Hematopoietic multipotent progenitor cell treated with erythropoietin and hydrocortisone succinate and interleukin-3 and kit ligand, for 15 days (in vitro differentiated cells): ENCODE data around the gene B3GAT1.

Experiments used
- DNase-seq: peaks from one replicate; pipeline ENCODE4 v3.0.0-alpha.2; 2015; ENCODE audit warnings: low spot score

The B3GAT1 gene

GRCh38 chr11:134409552-134410429 is 2.3 kb downstream of the B3GAT1 start:
- DNase-seq = no peak

DNA sequence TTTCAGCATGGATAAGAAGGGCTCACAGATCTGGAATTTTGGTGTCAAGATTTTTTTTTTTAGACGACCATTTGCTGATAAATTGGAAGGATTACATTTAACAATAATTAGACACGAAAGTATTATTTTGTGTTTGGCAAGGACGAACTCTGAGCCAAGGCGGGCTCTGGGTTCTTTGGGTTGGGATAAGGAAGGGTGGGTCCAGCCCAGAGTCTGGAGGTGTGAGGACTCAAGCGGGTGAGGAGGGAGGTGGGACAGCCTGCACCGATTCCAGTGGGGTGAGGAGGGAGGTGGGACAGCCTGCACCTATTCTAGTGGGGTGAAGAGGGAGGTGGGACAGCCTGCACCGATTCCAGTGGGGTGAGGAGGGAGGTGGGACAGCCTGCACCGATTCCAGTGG is 4.1 kb downstream of the B3GAT1 start:
- DNase-seq = no peak

- no peak for DNase-seq
Measured at GRCh38 chr11:134407321-134407828, 4.7 kb downstream of the B3GAT1 start.

GRCh38 chr11:134406264-134407185 is 5.5 kb downstream of the B3GAT1 start:
- DNase-seq = no peak

GRCh38 chr11:134405841-134406240 is 6.2 kb downstream of the B3GAT1 start:
- DNase-seq = no peak

DNA sequence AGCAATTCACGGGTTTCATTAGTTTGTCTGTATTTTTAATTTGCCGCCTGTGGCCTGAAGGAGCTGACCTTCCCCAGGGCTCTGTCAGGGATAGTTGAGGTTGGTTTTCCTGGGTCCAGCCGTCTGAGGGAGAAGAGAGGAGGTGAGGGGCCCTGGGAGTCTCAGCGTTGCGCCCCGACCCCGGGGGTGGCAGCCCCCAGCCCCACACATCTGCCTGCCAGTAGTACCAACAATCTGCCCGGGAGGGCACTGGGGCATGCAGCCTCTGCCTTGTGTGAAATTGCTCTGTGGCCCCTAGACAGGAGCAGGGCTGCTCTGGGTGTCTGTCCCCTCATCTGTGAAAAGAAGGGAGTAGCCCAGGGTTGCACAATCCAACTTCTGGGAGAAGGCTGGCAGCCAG is 6.6 kb downstream of the B3GAT1 start:
- DNase-seq = no peak

DNA sequence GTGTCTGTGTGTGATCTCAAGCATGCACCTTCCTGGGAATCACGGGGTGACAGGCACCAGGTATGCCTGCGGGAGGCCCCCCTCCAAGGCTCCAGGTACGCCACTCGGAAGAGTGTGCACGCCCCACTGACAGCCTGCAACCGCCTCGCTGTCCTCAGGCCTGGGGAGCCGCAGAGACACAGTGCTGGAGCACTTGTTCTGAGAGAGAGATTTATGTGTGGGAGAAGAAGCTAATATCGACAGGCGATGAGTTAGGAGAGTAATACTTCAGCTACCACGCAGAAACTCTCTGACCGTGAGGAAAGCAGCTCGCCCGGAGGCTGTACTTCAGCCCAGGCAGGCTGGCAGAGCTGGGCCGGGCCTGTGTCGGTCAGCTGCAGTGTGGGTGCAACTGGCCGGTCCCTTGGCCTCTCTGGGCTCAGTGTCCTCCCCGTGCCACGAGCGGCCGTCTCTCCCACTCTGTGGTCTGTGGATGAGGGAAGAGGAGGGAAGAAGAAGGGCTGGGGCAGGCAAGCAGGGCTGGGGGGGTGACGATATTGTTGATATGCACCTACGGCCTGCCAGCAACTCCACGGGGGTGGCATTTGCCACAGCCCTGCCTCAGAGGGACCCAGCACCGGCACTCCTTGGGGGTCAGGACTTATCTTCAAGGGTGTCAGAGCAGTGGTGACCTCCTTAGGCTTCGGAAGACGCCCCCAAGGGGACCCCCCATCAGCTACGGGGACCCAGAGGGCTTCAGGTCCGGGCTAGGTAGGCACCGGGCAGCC is 7.3 kb downstream of the B3GAT1 start:
- DNase-seq = no peak

- DNase-seq = no peak
Measured at GRCh38 chr11:134402910-134403309, 9.1 kb downstream of the B3GAT1 start.

GRCh38 chr11:134401825-134402809 is 9.9 kb downstream of the B3GAT1 start:
- DNase-seq = no peak

- DNase-seq = no peak
Measured at GRCh38 chr11:134399996-134400395, 12.0 kb downstream of the B3GAT1 start.

- DNase-seq = no peak
Measured at GRCh38 chr11:134399293-134399654, 12.8 kb downstream of the B3GAT1 start.

DNA sequence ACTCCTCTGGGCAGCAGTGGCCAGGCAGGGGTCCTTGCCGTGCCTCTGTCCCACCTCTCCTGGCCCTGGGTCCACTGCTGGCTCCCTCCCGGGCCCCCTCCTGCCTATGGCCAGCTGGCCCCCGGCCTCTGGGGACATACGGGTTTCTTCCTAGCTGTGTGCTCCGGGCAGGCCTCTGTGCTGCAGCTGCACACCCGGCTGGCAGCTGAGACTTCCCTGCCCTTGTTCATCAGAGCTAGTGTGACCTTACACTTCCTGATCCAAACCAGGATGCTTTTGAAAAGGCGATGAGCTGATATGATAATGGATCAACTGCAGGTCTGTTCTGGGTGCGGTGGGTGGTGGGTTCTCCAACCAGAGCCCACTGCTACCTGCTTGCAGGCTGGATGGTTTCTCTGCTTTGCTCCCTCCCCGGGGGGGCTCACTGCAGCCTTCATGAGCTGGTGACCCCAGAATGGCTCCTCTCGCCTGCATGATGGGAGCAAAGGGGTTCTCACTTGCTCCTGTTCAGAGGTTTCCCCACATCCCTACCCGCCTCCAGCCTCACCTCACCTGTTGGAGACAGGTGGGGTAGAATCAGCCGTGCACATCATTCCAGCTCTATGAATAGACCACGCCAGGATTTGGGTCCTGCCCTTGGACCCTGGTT is 13.3 kb downstream of the B3GAT1 start:
- DNase-seq = no peak

- DNase-seq = no peak
Measured at GRCh38 chr11:134398079-134398444, 14.0 kb downstream of the B3GAT1 start.

GRCh38 chr11:134397304-134398078 is 14.6 kb downstream of the B3GAT1 start:
- no peak for DNase-seq

GRCh38 chr11:134395002-134395401 is 17.0 kb downstream of the B3GAT1 start:
- DNase-seq = no peak

GRCh38 chr11:134394311-134394710 is 17.7 kb downstream of the B3GAT1 start:
- no peak for DNase-seq

DNA sequence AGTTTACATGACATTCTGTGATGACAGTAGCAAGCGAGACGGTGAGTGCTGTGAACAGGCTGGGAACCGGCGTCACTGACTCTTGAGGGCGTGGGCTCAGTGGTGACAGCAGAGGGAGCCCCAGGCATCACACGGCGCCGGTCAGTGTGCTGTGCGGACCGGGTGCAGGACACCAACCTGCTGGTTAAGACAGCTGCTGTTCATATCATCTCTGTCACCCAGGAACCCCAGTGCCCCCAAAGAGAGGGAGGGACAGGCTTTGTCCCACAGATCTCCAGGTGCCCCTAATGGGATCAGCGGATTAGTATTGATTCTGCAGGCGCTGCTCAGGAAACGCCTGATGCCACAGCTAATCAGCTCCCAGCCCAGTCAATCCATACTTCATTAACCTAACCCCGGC is 18.4 kb downstream of the B3GAT1 start:
- no peak for DNase-seq

DNA sequence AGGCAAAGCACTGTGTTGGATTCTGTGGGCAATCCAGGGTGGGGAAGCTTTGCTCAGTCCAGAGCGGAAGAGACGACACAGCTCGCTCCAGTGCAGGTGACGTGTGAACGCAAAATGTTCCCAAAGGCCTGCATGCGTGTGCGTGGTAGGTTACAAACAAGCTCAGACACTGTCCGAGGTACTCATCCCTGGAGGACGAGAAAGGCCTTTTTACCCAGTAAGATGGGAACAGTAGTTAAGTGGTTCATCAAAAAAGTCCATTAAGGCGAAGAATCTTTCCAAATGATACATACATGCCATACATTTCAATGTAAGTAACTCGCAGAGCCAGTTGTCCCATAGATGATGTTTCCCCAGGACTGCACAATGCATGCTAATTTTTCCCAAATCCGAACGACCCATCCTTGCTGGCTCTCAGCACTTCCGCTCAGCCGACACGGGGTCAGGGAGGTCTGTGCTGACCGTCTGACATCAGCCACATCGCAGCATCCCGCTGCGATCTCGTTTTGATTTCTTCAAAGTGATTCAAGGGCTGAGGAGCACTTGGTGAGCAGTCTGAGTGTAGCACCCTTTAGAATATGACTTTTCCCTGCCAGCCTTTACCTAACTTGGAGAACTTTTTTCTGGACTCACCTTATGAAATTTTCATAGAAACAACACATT is 19.0 kb downstream of the B3GAT1 start:
- DNase-seq = no peak

DNA sequence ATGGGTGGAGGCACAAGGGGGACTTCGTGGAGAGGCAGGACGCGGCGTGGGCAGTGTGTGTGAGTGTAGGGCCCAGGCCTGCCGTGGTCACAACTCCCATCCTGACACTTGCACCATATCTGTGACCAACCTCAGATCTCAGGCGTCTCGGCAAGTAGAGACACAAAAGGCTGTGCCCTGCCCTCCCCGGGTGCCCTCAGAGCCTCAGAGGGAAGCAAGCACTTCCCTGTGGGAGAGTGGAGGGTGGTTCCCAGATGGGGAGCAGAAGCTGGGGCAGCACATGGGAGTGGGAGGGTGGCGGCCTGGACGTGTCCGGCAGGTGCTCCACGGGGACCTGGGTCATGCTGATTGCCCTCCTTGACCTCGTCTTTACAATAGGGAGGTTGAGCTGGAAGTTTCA is 20.4 kb downstream of the B3GAT1 start:
- DNase-seq = no peak
